ENCODE data around the gene PRSS23.

The PRSS23 gene

DNA sequence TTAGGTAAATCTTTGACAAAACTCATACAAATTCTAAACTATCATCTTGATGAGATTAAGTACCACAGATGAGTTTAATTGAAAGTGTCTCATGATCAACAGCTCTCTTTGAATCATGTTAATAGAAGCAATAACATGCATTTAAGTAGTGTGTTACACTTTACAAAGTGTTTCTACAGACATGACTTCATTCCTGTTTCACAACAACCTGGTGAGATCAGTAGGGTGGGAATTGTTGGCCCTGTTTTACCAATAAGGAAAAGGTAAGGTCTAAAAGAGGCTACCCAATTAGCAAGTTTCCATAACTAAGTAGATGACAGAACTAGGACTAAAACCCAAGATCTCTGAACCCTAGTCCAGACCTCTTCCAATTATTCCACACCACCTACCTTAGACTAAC is 12.7 kb upstream of the PRSS23 start:
- H3K4me3 ChIP-seq (replicated peaks; ENCODE audit: low read depth, low read length) = no peak overlapping the region
- TF ChIP-seq, protein P1, sequence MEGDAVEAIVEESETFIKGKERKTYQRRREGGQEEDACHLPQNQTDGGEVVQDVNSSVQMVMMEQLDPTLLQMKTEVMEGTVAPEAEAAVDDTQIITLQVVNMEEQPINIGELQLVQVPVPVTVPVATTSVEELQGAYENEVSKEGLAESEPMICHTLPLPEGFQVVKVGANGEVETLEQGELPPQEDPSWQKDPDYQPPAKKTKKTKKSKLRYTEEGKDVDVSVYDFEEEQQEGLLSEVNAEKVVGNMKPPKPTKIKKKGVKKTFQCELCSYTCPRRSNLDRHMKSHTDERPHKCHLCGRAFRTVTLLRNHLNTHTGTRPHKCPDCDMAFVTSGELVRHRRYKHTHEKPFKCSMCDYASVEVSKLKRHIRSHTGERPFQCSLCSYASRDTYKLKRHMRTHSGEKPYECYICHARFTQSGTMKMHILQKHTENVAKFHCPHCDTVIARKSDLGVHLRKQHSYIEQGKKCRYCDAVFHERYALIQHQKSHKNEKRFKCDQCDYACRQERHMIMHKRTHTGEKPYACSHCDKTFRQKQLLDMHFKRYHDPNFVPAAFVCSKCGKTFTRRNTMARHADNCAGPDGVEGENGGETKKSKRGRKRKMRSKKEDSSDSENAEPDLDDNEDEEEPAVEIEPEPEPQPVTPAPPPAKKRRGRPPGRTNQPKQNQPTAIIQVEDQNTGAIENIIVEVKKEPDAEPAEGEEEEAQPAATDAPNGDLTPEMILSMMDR (IDR thresholded peaks at IDR 0.05; ENCODE audit: low read depth, low read length, missing control alignments) = no peak
- no peak for DNase-seq (ENCODE audit: extremely low read depth, low read depth)

DNA sequence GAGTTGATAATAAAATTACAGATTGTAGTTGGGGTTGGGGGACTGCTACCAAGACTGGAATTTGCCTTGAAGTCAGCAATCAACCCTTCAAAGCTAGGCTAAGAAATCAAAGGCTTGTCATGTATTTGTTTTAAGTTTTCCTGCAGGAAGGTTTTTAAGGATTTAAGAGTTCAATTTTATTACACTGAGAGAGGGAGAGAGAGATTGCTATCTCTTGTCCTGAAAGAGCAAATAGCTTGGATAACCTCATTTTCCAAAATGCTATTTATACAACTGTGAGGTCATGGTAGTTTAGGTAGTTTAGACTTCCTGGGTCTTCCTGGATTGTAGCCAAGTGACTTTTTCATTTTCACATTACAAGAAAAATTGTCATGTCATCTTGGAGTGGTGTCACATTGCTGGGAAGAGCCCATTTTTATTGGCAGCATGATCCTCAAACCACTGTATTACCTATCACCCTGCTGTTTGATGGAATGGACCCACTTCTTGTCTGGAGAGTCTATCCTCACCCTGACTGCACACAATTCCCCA is 10.1 kb upstream of the PRSS23 start:
- no peak for DNase-seq (ENCODE audit: extremely low read depth, low read depth)

DNA sequence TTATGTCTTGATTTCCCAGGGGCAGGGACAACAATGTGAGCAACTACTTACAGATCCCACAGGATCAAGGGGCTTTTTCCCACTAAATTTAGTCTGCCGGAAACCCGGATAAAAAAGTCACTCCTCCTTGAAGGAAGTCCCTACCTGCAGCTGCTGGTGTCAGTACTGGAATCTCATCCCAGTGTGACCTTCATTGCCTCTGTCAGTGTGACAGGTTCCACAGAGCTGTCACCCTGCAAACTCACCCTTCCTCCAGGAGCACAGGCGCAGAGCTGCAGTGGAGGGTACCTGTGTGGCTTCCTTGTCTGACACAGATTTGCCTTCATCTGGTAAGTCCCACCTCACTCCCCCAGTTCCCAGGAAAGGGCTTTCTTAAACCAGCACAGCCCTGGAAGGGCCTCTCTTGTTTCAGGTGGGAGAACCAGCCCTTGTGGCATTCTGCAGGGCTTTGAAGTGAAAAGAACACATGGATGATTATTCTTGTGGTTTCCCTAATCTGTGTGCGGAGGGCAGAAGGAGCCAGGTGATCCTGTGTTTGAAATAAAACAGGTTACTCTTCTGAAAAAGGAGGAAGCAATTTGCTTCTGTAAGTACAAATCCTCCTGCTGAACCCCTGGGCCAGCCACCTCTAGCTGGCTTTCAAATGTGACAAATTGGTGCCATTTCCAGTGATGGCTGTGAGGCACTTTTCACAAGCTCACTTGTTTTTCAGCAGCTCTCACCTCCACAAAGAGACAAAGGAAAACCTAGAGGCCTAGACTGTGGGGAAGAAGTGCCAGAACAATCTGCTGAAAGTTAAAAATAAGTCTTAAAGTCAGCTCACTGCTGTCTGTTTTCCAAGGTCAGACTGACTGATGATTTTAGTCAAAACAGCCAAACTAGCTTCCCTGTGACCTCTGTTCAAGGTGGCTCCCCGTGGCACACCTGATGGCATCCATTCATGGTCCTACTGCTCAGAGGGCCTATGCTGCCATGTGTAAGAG is 9.2 kb upstream of the PRSS23 start:
- TF ChIP-seq, protein P1 (IDR thresholded peaks at IDR 0.05; ENCODE audit: low read depth, low read length, missing control alignments) = no peak
- DNase-seq (ENCODE audit: extremely low read depth, low read depth) = no peak
- H3K4me3 ChIP-seq (replicated peaks; ENCODE audit: low read depth, low read length) = no peak overlapping the region

More for the DNA sequence above, 10.1 kb upstream of the PRSS23 start:
- TF ChIP-seq, protein P1 (IDR thresholded peaks at IDR 0.05; ENCODE audit: low read depth, low read length, missing control alignments) = no peak
- no peak overlapping the region for H3K4me3 ChIP-seq (replicated peaks; ENCODE audit: low read depth, low read length)

DNA sequence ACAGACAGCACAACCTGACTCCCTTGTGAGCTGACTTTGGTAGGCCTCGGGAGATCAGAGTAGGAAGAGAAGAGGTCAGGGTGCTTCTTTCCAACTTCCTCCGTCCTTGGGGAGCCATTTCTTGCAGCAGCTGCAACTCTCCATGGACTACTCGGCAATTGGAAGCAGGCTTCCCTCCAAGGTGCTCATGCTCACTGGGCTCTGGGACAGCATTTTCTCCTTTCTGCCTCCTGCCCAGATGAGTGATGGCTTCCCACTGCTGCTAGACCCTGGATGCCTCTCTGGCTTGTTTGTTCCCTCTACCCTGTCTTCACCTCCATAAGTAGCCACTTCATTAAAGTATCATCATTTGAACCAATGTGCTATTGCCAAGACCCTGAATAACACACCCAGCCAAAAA is 8.2 kb upstream of the PRSS23 start:
- H3K4me3 ChIP-seq (replicated peaks; ENCODE audit: low read depth, low read length) = no peak overlapping the region
- TF ChIP-seq, protein P1 (IDR thresholded peaks at IDR 0.05; ENCODE audit: low read depth, low read length, missing control alignments) = no peak
- no peak for DNase-seq (ENCODE audit: extremely low read depth, low read depth)

DNA sequence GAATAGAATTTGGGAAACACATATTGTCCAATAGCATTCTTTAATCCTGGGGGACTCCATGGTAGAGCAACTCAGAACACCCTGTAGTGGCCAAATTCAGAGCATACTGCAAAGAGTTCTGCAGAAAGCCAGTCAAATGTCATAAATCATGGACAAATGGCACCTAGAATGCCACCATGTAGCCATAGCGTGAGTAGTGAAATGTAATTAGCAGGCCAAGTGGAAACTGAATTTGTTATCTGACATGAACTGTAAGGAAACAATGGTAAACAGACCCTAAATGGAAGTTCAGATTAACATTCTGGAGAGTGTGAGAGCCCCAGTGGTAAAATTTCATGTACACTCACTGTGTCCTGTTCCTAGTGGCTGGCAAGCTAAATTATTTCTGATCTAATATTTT is 7.0 kb upstream of the PRSS23 start:
- TF ChIP-seq, protein P1 (IDR thresholded peaks at IDR 0.05; ENCODE audit: low read depth, low read length, missing control alignments) = no peak
- H3K4me3 ChIP-seq (replicated peaks; ENCODE audit: low read depth, low read length) = no peak overlapping the region
- no peak for DNase-seq (ENCODE audit: extremely low read depth, low read depth)

DNA sequence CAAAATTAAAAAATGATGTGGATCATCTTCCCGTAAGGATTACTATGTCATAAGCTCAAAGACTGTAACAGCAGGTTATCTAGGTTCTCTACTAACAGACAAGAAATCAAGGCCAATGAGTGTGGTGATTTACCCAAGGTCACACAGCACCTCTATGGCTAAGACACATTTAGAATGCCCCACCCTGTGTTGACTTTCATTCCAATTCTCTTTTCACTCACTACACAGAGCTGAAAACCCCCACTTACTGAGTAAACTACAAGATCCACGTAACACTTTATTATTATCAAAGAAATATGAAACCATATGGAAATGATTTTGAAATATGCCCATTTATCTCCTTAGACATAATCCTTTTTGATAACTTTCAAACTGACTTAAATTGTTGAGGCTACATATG is 4.8 kb upstream of the PRSS23 start:
- TF ChIP-seq, protein P1 (IDR thresholded peaks at IDR 0.05; ENCODE audit: low read depth, low read length, missing control alignments) = no peak

More for the DNA sequence above, 4.8 kb upstream of the PRSS23 start:
- no peak overlapping the region for H3K4me3 ChIP-seq (replicated peaks; ENCODE audit: low read depth, low read length)
- no peak for DNase-seq (ENCODE audit: extremely low read depth, low read depth)
